ENCODE measurements around the gene RCC2.
"Not testable (repeated sequence)": the region's sequence is repeated elsewhere in the genome, so short reads cannot be mapped to it uniquely, and the experiment has no call there.

The RCC2 gene

DNA sequence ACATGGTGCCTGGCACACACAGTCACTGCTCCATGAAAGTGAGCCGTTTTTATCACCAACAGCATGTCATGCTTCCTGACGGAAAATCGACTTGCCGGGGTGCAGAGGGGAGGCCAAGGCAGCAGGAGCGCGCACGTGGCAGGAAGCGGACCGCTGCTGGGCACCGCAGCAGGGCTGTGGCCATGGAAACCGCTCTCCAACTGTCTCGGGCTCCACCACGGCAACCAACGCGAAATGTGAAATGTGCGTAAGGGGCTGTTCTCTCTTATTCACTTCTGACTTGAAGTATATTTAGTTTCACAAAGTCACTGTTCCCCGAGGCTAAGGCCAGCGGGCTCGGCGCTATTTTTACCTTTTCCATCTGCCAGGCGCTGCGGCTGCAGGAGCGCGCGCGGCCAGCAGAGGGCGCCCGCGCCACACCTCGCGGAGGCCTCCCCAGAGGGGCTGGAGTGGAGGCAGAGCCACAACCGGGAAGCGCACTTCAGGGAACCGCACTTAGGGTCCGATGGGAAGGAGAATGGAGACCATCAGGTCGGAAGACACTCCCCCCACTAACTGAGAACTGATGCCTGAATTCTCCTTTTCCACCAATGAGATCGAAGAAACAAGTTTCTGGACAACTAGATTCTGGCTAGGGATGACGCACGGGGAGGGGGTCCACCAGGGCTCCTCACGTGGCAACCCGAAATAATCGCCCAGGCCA is 19.7 kb downstream of the RCC2 start:
- DNase-seq (ENCODE audit: low read depth) = peak; percentile 48

DNA sequence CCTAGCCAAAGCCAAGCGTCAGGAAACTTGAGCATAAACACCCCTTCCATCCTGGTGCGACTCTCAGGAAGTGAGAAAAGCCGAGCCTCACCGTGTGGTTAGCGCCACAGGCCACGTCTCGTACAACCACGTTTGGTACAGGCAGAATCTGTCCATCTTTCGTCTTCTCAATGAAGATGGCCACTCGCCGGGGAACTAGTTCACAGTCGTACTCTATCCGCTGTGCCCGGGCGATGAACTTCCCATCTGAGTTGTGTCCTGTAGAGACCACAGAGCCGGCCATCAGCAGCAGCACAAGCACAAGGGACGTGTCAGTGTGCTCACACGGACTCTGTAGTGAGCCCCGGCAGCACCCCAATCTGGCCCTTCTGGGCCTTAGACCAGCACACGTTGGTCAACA is 23.1 kb downstream of the RCC2 start:
- no peak for DNase-seq (ENCODE audit: low read depth)

- no peak for DNase-seq (ENCODE audit: low read depth)
Measured at GRCh38 chr1:17414022-17414421, 25.5 kb downstream of the RCC2 start.

DNA sequence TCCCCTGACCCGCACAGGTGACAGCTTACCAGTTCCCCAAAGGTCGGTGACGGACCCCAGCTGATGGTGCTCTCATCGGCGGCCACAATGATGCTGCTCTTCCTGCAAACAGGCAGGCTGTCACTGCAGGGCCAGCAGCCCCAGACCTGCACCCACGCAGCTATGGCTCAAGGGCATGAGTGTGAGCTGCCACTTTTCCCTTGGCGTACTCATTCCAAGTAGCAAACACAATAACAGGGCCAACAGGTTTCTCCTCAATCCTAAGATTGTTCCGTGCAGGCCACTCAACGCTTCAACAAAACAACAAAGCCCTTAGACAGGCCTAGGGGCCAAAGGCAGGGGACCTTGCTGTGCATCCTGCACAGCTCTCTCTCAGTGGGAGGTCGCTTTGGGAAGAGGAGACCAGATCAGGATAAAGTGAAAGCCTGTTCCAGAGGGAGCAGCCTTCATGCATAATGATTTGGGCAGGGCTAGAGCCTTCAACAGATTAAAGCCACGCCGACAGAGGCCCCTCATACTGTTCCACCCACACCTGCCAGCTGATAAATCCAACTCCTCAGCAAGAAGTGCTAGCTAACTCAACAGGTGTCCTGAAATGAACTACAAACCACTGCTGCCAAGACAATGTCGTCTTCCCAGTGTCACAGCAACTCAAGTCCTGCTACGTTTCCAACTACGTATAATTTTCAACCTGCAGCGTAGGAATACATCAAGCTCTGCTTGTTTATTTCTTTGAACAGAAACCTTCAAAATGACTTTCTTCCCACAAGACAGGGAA is 27.2 kb downstream of the RCC2 start:
- DNase-seq (ENCODE audit: low read depth) = no peak

- DNase-seq (ENCODE audit: low read depth) = no peak
Measured at GRCh38 chr1:17409391-17409811, 30.1 kb downstream of the RCC2 start.

DNA sequence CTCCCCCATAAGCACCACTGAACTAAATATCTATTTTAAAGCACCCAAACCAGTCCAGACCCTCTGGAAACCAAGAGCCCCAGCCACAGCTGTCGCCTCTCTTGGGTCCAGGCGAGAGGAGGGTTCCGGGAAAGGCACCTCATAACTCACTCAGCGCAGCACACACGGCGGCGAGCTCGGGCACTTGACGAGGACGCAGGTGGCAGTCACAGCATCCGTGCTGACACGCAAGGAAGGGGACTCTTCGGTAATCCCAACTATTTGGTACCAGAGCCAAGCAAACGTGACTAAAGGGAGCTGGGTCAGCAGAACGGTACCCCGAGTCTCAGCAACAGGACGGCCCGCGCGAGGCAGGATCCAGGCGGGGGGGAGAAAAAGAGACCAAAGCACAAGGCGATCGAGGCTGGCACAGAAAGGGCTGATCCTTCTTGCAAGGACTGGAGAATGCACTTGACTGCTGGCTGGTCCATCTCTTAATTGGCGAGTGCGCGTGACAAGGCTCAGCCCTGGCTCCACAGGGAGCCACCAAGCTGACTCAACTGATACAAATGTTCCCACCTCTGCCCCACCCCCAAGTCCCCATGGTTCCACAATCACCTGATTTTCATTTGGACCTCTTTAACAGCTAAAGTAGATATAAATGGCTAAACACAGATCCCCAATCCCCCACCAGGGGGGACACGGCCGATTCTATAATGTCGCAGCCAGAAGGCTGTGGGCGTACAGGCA is 31.5 kb downstream of the RCC2 start:
- not testable (repeated sequence) for DNase-seq (ENCODE audit: low read depth)

DNA sequence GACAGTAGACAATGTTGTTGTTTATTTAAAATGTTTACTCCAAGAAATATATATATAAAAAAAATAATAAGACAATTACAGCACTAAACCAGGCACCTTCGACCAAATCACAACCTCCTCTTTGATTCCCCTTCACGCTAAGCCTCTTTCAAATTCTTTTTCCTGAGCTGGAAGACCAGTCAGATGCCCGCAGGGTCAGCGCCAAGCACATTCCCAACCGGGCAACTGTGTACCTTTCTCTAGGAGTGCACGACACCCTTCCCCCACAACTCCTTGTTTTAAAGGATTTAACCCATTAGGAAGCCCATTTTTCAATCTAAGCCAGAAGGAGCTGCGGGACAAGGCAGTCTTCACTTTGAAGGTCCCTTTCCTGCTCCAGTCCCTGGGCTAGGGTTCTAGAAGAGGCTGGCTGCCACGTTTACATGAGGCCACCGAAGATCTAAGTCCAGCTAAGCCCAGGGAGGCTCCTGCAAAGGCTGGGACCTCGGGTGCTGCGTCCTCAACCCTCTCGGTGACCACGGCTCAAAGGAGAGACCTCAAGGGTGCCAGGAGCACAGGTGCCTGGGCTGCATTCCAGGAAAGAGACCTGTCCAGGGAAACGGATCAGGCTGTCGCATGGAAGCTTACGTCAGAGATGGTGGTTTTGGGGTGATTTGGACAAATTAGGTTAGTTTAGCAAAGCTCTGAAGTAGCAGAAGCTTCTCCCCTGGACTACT is 32.6 kb downstream of the RCC2 start:
- DNase-seq (ENCODE audit: low read depth) = not testable (repeated sequence)

GRCh38 chr1:17405898-17406759 is 33.3 kb downstream of the RCC2 start:
- peak; percentile 25 for DNase-seq (ENCODE audit: low read depth)

DNA sequence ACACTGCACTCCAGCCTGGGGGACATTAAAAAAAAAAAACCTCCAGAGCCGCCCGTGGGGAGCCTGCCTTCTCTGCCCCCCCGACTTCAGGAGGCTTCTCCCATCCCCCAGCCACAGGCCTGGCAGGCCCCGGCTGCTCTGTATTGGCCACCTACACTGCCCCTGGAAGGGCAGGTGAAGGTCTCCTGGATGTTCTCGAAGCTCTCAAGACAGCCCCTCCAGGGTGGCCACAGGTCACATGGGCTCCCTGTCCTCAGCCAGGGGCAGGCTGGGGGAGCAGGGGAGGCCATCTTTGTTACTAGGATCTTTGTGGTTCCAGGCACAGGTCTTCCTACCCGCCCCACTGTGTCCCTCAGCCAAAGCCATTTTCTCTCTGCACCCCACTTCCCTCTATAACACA is 34.7 kb downstream of the RCC2 start:
- DNase-seq (ENCODE audit: low read depth) = no peak

- DNase-seq (ENCODE audit: low read depth) = no peak
Measured at GRCh38 chr1:17404034-17404684, 35.3 kb downstream of the RCC2 start.

DNA sequence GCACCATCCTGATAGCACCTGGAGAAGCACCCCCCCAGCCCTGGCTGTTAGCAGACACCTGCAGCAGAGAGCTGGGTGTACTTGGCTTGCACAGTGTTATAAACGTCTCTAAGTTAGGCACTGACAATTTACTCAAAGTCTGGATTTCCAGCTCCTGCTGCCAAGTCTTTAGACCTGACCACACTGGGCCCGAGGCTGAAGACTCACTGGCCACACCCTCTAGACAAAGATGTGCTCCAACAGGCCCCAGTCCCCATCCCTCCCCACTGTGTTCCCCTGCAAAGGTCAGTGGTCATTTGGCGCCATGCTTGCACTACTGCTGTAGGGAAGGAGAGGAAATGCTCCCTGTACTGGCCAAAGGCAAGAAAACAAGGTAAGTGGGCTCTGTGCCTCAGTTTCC is 36.4 kb downstream of the RCC2 start:
- DNase-seq (ENCODE audit: low read depth) = no peak

- no peak for DNase-seq (ENCODE audit: low read depth)
Measured at GRCh38 chr1:17401841-17402240, 37.6 kb downstream of the RCC2 start.

GRCh38 chr1:17400725-17401341 is 38.6 kb downstream of the RCC2 start:
- no peak for DNase-seq (ENCODE audit: low read depth)

DNA sequence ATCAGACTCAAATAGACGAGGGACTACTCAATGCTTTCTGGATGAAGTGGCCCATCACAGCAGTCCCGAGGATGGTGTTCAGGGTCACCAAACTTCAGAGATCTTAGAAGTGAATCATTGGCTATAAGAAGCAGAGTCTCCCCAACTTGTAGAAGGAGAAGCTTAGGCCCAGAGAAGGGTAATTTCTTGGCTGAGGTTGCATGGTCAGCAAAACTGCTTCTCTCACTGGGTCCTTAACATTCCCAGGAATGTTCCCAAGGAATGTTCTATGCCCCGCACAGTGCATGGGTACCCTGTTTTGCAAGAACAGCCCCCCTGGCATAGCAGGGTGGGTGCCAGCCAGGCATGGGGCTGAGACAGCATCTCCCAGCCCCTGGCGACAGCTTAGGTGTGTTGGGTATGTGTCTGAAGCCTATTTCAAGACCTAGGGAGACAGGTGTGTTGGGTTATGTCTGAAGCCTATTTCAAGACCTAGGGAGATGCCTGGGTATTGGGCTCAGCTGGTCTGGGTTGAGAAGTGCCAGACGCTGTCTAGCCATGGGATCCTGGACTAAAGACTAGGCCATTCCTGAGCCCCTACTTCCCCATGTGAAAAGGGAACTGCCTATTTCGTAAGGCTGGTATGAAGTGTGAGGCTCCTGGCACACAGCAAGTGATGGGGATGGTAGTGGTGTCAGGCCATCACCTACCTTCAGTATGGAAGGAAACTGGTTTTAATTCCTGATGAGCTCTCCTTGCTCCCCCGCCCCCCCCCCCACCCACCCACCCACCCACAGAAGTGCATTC is 41.4 kb downstream of the RCC2 start:
- no peak for DNase-seq (ENCODE audit: low read depth)

DNA sequence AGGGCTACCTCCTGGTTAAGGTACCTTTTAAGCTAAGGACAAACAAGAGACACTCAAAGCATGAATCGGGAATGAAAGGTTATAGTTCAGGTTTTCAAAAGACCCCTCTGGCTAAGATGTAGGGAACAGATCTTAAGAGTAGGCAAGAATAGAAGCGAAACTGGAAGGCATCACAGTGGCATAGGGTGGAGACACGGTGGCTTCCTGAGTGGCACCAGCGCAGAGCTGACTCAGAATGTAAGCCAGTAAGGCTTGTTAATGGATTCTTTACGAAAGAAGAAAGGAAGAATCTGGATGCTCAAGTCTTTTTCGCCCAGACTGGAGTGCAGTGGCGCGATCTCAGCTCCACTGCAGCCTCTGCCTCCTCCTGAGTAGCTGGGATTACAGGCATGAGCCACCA is 46.2 kb downstream of the RCC2 start:
- no peak for DNase-seq (ENCODE audit: low read depth)

DNA sequence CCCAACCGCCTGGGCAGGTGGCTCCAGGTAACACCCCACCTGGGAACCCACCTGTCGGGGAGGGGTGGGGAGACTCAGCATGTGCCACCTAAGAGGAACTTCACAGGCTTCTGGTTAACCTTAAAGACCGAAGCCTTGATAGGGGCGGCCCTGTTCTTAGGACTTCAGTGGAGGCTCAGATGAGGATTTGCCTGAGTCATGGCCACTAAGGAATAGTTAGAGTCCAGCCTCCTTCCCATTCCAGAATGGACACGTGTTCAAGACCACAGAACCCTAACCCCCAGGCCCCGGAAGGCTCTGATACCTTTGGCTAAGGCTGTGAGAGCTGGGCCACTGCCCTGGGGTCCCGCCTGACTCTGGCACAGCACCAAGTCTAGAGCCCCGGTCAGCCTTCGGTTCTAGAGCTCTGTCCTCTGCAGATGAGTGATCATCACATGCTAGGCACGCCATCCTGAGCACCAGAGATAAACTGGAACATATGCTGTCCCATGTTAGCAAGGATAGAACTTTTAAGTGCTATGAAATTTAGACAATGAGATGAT is 47.2 kb downstream of the RCC2 start:
- DNase-seq (ENCODE audit: low read depth) = no peak

DNA sequence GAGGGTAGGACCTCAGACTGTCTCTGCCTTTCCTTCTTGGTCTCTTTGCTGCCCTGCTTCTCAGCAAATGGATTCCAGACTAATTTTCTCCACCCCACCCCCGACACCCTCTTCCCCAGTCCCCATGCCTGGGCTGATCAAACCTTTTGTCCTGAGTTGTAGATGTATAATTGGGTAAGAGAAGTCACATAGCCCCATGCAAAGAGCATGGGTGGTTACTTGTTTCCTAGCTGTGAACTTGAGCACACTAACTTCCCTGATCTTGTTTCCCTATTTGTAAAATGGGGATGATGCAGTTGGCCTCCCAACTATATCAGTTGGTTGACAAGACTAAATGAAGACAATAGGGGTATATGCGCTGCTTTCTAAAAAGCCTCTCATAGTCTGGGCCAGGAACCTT is 58.3 kb downstream of the RCC2 start:
- no peak for DNase-seq (ENCODE audit: low read depth)

- no peak for DNase-seq (ENCODE audit: low read depth)
Measured at GRCh38 chr1:17377325-17377953, 62.0 kb downstream of the RCC2 start.

GRCh38 chr1:17375651-17376050 is 63.8 kb downstream of the RCC2 start:
- no peak for DNase-seq (ENCODE audit: low read depth)

Measured in activated T-cell treated with anti-CD3 and anti-CD28 coated beads for 24 hours (primary cell).